Mucosa of stomach (tissue), 1 donor: ENCODE results near the gene REC8.

Experiments
- H3K27me3 ChIP-seq: one replicate; pipeline ENCODE4 v1.7.0; 2013; ENCODE audit warnings: mild to moderate bottlenecking, low read length; ENCODE audit not compliant: control insufficient read depth, insufficient read depth
- H3K36me3 ChIP-seq: one replicate; pipeline ENCODE4 v1.7.0; 2013; ENCODE audit warnings: low read length; ENCODE audit not compliant: control insufficient read depth, insufficient read depth
- H3K4me1 ChIP-seq: one replicate; pipeline ENCODE4 v1.7.0; 2013; ENCODE audit warnings: mild to moderate bottlenecking, low read length; ENCODE audit not compliant: control insufficient read depth, insufficient read depth
- H3K4me3 ChIP-seq: one replicate; pipeline ENCODE4 v1.7.0; 2013; ENCODE audit warnings: low read length
- H3K9ac ChIP-seq: one replicate; pipeline ENCODE4 v1.7.0; 2013; ENCODE audit warnings: mild to moderate bottlenecking, low read length, moderate library complexity
- H3K9me3 ChIP-seq: one replicate; pipeline ENCODE4 v1.7.0; 2013; ENCODE audit warnings: mild to moderate bottlenecking, low read length, moderate library complexity; ENCODE audit not compliant: control insufficient read depth
- donor health status: Pancreatic carcinoma.

REC8 gene

DNA sequence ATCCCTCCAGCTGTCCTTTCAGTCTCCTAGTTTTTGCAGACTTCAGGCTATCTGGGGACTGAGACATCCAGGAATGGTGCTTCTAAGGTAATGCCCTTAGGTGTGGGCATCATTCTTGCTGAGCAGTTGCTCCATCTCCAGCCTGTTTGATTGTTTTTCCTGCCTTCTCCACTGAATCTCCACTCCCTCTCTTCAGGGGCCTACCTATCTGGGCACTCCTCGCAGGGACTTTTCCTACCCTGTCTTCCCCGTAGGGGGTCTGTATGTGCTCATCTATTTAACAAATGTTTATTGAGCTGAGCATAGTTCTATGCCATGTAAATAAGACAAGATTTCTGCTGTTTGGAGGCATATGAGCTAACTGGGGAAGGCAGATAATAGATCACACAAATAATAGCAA is 38.9 kb upstream of the REC8 start:
- Histone ChIP-seq H3K27me3 (no peaks in the 10 kb centered on the region), H3K4me1 (peaks cover 22% of the 10 kb centered on the region), H3K9ac (no peak overlapping the region), H3K9me3 (no peaks in the 10 kb centered on the region), H3K4me3 (no peak overlapping the region), H3K36me3 (no peaks in the 10 kb centered on the region)

DNA sequence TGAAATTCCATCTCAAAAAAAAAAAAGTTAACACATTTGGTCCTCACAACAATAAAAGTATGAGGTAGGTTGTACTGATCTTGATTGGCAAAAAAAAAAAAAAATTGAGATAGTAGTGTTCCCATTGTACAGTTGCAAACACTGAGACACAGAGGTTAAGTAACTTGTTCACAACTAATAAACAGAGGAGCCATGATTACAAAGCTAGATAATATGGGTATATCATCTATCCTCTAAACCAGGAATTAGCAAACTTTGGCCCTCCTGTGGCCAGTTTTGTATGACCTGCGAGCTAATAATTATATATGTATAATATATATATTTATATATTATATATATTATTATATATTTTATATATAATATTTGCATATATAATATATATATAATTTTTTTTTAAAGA is 38.1 kb upstream of the REC8 start:
- no peak overlapping the region for H3K4me3 ChIP-seq
- H3K9ac ChIP-seq, result no peak overlapping the region
- H3K27me3 ChIP-seq, result no peaks in the 10 kb centered on the region
- H3K4me1 ChIP-seq, result peaks cover 24% of the 10 kb centered on the region
- H3K36me3 ChIP-seq, result no peaks in the 10 kb centered on the region
- no peaks in the 10 kb centered on the region for H3K9me3 ChIP-seq

DNA sequence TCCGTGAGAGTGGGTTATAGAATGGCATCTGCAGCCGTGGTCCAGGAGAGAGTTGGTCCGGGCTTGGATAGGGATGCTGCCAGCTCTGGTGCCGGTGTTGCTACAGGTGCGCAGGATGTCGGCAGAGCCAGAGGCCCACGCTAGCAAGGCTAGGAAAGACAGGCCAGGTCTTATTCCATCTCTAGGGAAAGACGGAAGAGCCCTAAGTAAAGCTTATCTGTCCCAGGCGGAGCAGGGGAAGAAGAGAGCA is 36.4 kb upstream of the REC8 start:
- peaks cover 29% of the 10 kb centered on the region for H3K4me1 ChIP-seq
- H3K9me3 ChIP-seq, result no peaks in the 10 kb centered on the region
- peak overlapping the region; percentile 20 for H3K4me3 ChIP-seq
- no peaks in the 10 kb centered on the region for H3K36me3 ChIP-seq
- H3K9ac ChIP-seq, result peak overlapping the region; percentile 67
- no peaks in the 10 kb centered on the region for H3K27me3 ChIP-seq

DNA sequence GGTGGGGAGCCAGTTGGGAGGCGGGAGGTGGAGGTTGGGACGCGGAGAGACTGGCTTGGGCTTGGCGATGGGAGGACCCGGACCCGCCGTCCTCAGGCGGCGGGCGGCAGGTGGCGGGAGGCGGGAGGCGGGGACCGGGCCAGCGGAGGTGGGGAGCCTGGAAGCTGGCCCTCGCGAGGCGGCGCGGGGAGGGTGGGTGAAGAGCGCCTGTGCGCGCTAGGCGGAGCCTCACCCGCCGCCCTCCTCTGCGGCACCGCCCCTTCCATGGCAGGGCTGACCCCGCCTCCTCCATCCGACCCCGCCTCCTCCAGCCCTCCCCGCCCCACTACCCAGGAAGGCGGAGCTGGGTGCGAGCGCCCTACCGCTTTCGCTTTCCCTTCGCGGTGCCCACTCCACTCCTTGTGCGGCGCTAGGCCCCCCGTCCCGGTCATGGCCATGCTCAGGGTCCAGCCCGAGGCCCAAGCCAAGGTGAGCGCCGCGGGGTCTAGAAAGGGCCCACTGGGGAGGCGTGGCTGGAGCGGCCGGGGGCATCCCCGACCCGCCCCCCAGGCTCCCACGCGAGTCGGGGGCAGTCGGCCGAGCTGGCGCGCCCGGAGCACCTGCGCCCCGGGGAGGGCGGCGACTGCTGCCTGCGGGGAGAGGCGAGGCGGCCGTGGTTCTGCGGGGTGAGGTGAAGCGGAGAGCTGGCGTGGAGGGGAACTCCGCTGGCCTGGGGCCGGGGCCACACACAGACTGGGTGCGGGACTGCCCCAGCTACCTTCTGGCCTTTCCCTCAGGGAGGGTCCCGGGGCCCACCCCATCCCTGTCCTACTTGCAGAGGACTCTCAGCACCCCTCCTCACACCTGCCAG is 35.8 kb upstream of the REC8 start, which contains the start of gene PSME1:
Gene PSME1, plus strand, starts transcription at position 361 of the 850 bp plus-strand sequence. Its CDS starts 69 bp downstream, at position 430.
- peak within 1 kb of the TSS; percentile 33 for H3K4me3 ChIP-seq
- H3K4me1 ChIP-seq, result peaks cover 29% of the 10 kb centered on the region
- no peaks in the 10 kb centered on the region for H3K9me3 ChIP-seq
- H3K9ac ChIP-seq, result peak within 1 kb of the TSS; percentile 87
- no peaks in the 10 kb centered on the region for H3K36me3 ChIP-seq
- no peaks in the 10 kb centered on the region for H3K27me3 ChIP-seq

DNA sequence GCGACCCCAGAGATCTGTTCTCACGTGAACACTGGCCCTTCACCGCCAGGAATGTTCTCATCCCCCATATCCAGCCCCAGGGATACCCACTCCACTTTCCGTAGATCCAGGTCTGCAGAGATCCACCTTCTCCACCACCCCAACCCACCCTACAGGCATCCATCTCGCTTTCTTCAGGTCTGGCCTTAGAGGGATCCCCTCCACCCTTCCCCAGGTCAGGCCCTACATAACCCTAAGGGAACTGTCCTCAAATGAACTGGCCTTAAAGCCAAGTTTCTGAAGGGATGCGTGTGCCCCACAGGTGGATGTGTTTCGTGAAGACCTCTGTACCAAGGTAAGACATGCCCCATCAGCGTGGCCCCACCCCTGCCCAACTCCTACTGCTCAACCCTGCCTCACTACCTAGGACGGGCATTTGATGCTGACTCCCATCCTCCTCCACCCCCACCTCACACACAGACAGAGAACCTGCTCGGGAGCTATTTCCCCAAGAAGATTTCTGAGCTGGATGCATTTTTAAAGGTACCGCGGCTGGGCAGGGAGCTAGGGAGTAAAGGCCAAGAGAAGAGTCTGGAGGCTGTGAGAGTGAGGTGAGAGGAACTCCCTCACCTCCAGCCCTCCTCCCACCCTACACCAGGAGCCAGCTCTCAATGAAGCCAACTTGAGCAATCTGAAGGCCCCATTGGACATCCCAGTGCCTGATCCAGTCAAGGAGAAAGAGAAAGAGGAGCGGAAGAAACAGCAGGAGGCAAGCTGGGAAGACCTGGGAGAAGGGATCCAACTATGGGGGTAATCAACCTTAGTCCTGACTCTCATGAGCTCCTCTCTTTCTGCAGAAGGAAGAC is 35.0 kb upstream of the REC8 start:
- Histone ChIP-seq H3K9ac (peak overlapping the region; percentile 87), H3K27me3 (no peaks in the 10 kb centered on the region), H3K4me1 (peaks cover 31% of the 10 kb centered on the region), H3K9me3 (no peaks in the 10 kb centered on the region), H3K36me3 (no peaks in the 10 kb centered on the region), H3K4me3 (peak overlapping the region; percentile 33)

DNA sequence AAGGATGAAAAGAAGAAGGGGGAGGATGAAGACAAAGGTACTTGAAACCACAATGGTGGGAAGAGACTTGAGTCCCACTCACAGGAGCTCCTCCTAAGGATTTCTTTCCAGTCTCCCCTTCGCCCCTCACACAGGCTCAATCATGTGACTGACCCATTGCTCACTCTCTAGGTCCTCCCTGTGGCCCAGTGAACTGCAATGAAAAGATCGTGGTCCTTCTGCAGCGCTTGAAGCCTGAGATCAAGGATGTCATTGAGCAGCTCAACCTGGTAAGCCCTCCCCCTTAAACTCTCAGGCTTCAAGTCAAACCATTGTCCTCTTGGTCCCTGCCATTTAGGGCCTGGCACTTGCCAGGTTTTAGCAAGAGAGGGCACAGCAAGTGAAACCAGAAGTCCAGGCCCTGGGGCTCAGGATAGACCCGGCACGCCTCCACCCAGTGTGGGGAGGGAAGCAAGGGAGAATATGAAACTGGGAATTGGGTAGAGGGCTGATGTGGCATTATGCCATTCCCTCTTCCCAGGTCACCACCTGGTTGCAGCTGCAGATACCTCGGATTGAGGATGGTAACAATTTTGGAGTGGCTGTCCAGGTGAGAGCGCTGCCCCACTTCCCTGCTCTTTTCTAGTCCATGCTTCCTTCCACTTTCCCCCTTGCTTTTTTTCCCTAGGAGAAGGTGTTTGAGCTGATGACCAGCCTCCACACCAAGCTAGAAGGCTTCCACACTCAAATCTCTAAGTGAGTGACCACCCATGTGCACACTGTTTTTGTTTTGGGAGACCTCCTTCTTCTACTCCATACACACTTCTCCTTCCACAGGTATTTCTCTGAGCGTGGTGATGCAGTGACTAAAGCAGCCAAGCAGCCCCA is 34.1 kb upstream of the REC8 start:
- Histone ChIP-seq H3K36me3 (no peaks in the 10 kb centered on the region), H3K27me3 (no peaks in the 10 kb centered on the region), H3K4me3 (no peak overlapping the region), H3K4me1 (peaks cover 32% of the 10 kb centered on the region), H3K9me3 (no peaks in the 10 kb centered on the region), H3K9ac (no peak overlapping the region)

DNA sequence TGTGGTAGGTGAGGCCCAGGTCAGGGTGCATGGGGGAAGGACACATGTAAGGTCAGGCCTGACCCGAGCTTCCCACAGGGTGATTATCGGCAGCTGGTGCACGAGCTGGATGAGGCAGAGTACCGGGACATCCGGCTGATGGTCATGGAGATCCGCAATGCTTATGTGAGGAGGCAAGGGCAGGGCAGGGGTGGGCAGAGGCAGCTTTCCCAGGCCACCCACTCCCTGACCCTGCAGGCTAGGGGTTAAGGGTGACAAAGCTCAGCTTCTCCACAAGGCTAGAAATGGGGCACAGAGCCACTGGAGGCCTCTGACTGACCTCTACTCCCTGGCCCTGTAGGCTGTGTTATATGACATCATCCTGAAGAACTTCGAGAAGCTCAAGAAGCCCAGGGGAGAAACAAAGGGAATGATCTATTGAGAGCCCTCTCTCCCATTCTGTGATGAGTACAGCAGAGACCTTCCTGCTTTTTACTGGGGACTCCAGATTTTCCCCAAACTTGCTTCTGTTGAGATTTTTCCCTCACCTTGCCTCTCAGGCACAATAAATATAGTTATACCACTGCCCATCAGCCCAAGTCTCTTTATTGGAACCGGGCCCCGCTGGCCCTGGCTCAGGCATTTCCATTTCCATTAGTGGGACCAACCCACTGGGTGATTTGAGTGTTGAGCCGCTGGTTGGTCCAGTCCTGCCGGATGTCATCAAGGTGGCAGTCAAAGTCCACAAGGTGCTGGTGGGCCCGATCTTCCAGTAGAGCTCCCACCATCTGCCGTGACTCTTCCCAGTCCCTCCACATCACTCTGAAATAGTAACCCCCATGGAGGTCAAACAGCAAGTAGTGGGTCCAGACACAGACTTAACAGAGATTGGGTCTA is 33.2 kb upstream of the REC8 start:
- Histone ChIP-seq H3K4me3 (no peak overlapping the region), H3K4me1 (peaks cover 32% of the 10 kb centered on the region), H3K9ac (no peak overlapping the region), H3K9me3 (no peaks in the 10 kb centered on the region), H3K36me3 (peaks cover 3% of the 10 kb centered on the region), H3K27me3 (no peaks in the 10 kb centered on the region)

DNA sequence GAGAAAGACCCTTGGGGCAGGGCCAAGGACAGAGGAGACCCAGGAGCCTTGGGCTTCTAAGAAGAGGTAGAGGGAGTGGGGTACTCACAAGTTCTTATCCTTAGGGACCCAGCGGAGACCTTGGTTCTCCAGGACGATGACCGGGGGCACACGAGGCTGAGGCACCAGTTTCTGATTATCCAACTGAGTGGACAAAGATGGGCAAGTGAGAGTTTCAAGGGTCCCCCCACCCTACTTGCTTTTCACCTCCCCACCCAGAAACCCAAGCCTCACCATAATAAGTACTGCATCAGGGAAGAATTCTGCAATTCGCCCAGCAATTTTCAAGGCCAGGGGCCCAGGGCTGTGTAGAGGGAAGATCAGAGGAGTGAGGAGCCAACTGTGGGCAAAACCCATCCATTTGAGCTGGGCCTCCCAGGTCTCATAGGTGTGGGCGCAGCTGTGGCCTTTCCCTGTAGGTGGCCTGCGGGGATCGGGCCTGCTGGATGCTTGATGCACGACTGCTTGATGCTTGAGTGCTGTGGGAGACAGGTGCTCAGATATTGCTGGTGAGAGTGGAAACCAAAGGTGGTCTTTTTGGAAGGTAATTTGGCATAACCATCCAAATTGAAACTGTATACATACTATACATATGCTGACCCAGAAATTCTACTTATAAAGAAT is 32.5 kb upstream of the REC8 start:
- H3K4me3 ChIP-seq, result no peak overlapping the region
- H3K27me3 ChIP-seq, result no peaks in the 10 kb centered on the region
- H3K4me1 ChIP-seq, result peaks cover 32% of the 10 kb centered on the region
- no peaks in the 10 kb centered on the region for H3K9me3 ChIP-seq
- H3K36me3 ChIP-seq, result peaks cover 9% of the 10 kb centered on the region
- no peak overlapping the region for H3K9ac ChIP-seq

DNA sequence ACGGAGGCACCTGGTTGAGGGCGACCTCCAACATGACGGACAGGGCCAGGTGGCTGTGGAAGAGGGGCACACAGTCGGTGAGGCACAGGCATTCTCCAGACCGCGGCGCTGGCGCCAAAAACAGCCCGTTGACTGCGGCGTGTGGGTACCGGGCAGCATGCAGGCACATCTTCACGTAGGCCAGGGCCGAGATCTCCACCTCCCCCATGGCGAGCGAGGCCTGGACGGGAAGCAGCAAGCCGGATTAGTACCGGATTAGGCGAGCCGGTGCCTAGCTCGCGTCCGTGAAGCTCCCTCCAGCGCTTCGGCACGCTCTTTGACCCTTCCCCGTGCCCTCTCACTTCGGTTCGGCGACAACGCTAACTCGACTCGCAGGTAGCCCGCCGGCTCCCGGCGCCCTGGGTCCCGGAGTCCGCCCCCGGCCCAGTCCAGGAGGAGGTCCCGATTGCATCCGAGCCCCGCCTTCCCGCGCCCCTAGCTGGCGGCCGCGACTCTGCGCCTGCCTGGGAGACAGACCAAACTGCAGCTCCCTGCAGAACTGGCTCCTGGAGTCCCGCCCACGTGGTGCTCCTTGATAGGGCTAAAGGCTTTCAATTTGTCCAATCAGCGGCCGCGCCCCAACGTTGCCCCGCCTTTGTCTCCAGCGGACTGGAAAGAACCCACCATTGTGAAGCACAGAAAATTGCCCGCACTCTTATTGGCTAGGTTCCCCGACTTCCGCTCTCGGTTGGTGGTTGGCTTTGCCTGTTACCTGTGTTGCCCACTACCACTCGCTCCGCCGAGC is 30.6 kb upstream of the REC8 start, which contains the start of gene EMC9:
Gene EMC9, minus strand, starts transcription at position 495 of the 784 bp plus-strand sequence. Its CDS starts 287 bp downstream, at position 208.
- no peaks in the 10 kb centered on the region for H3K9me3 ChIP-seq
- no peaks in the 10 kb centered on the region for H3K27me3 ChIP-seq
- peaks cover 38% of the 10 kb centered on the region for H3K4me1 ChIP-seq
- peak within 1 kb of the TSS; percentile 79 for H3K4me3 ChIP-seq
- H3K36me3 ChIP-seq, result peaks cover 9% of the 10 kb centered on the region
- peak within 1 kb of the TSS; percentile 74 for H3K9ac ChIP-seq

DNA sequence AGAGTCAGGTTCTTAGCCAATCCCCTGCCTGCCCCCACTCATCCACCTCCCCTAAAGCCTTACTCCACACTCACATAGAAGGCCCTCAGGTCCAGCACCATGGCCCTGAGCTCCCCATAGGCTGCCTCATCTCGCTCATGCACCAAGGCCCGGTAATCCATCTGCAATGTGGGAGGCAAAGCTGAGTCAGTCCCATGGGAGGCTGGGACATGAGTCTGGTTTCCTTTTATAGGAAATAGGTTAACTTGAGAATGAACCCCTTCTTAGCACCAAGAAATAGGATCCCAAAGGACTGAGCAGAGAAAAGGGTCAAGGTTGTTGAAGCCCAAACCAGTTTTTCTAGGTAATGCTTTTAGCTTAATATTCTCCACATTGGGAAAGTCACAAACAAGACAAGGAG is 28.4 kb upstream of the REC8 start:
- Histone ChIP-seq H3K9ac (no peak overlapping the region), H3K9me3 (no peaks in the 10 kb centered on the region), H3K36me3 (peaks cover 9% of the 10 kb centered on the region), H3K4me1 (peaks cover 28% of the 10 kb centered on the region), H3K4me3 (no peak overlapping the region), H3K27me3 (no peaks in the 10 kb centered on the region)
